Measurements from ENCODE around the gene IL17A. TPM values are rescaled to one million over a fixed set of nuclear protein-coding genes. Genes with fewer than 3 reads are reported as not detected.
A peak's percentile ranks its signal among the peaks of the same experiment; 100 is the strongest.
"Not testable (repeated sequence)": the region's sequence is repeated elsewhere in the genome, so short reads cannot be mapped to it uniquely, and the experiment has no call there.

The IL17A gene
- total RNA-seq, 1 donor from 2014 or later: not detected

DNA sequence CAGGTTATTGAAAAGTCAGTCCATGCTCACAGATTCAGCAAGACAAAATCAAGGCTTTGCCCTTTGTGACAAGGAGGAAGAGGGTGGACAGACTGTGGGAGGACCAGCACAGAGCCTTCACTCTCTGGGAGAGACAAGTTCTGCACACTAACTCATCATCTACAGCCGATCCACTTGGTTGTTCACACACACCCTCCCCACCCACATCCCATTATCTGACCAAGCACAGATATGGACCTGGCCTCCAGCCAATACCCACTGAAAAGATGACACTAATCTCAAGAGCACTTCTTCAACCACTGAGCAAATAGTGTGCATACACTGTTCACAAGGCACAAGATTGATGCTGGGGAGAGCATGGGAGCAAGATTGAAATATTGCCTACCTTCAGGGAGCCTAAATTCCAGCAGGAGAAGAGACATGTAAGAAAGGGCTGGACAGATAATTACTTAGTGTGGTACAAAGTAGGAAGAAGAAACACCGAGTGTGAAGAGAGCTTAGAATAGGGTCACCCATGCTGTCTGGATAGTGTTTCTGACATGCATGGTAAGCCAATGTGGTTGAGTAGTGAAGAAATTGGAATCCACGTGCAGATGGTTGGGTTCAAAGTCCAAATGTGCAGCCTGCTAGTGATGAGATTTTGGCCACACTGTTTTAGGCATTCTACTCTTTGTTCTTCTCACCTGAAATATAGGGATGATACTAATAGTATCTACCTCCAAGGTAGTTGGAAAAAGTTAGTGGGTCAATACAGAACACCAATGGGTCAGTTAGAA is 21.7 kb upstream of the IL17A start:
- DNase-seq: no peak

- no peak for DNase-seq
These were observed 18.9 kb upstream of the IL17A start for GRCh38 chr6:52167267-52167666.

DNA sequence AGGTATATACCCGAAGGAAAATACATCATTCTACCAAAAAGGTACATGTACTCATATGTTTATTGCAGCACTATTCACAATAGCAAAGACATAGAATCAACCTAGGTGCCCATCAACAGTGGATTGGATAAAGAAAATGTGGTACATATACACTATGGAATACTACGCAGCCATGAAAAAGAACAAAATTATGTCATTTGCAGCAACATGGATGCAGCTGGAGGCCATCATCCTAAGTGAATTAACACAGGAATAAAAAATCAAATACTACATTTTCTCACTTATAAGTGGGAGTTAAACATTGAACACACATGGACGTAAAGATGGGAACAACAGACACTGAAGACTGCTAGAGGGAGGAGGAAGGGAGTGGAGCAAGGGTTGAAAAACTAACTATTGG is 17.8 kb upstream of the IL17A start:
- not testable (repeated sequence) for DNase-seq

GRCh38 chr6:52174118-52174517 is 12.1 kb upstream of the IL17A start:
- no peak for DNase-seq

DNA sequence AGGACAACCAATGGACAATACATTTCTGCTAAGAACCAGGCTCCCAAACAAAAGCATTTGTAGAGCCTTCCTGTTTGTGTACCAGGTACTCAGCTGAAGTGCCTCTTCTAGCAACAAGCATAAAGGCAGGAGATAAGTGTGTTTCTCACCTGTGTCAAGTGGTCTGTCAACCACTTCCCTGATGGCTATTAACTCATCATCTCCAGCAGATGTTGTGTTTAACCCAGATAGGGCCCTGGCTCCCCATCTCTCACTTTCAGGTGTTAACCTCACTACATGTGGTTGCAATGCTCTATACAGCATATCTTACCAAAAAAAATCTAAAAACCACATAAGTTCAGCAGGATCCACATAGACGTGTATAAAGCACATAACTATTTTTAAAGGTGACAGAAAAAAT is 9.6 kb upstream of the IL17A start:
- DNase-seq: no peak

DNA sequence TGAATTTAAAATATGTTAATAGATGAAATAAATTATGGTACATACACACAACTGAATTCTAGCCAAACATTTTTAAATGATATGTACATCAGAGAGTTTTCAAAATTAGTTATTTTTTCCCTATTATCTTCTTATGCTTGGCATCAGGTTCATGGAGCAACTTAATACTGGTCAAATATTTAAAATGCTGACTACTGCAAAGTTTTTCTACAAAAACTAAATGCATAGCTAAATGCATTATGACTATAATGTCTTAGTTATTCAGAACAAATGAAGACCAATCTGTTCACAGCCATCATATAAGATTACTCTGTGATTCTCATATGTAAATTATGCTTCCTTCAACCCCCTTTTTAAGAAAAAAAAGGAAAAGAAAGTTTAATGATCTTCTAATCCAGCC is 8.2 kb upstream of the IL17A start:
- DNase-seq: no peak

- DNase-seq: no peak
These were observed 5.2 kb upstream of the IL17A start for GRCh38 chr6:52180787-52181558.

DNA sequence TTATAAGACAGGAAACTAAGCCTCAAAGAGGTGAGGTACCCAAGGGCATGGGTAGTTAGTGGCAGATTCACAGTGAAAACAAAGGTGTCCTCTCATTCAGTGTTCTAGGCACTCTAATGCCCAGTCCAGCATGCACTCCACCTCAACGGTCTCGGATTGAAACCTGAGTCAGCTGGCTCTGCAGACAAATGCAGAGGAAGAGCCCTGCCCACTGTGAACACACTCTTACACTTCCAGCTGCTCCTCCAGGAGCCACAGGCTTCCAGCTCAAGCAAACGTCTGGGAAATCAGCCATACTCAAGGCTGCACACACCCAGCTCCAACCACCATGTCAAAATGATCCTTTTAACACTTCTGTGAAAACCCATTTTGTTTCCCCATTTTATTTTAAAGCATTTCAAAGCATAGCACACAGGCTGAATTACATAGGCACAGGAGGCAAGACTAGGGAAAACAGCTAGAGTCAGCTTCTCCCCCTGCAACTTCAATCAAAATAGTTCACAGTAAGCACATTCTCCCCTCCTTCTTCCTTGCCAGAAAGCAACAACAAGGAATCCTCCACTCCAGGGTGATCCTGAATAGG is 3.0 kb upstream of the IL17A start:
- DNase-seq: no peak

DNA sequence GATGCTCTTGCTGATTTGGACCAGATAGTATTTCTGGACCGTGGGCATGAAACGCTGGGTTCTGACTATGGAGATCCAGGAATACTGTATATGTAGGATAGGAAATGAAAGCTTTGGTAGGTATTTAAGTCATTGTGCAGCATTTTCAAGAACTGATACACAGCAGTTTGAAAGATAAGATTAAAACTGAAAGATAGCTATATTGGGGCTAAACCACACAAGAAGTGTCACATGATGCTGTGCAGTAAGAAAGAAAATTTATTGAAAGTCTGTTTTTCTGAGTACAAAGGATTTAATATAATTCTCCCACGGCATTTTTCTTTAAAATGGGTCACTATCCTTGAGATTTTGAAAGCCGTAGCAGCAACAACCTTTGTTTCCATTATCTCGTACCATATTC is 305 bp downstream of the IL17A start:
- no peak for DNase-seq

DNA sequence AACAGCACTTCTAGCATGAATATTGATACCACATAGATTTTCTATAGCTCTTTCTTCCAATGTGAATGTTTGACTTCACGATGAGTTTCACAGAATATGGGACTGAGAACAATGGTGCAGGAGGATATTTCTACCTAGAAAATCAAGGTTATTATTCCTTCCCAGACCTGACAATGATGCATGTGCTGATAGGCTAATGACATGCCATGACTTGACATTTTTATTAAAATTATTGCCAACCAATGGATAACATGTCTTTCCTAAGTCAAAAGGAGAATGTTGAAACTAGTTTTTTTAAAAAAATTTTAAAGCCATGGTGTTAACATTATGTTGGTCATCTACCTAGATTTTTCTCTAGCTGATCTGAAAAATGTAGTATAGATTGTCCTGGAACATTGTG is 923 bp downstream of the IL17A start:
- no peak for DNase-seq

GRCh38 chr6:52189974-52190373 is 3.8 kb downstream of the IL17A start:
- no peak for DNase-seq

DNA sequence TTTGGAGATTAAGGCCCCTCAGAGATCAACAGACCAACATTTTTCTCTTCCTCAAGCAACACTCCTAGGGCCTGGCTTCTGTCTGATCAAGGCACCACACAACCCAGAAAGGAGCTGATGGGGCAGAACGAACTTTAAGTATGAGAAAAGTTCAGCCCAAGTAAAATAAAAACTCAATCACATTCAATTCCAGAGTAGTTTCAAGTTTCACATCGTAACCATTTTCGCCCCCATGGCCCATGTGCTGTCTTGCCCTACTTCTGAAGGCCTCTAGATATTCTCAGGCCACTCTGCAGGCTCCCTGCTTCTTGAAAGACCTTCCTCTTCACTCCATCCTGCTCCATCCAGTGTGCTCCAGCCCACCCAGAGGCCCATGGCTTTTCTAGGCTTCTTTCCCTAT is 4.2 kb downstream of the IL17A start:
- DNase-seq: no peak

GRCh38 chr6:52191824-52192223 is 5.6 kb downstream of the IL17A start:
- no peak for DNase-seq

DNA sequence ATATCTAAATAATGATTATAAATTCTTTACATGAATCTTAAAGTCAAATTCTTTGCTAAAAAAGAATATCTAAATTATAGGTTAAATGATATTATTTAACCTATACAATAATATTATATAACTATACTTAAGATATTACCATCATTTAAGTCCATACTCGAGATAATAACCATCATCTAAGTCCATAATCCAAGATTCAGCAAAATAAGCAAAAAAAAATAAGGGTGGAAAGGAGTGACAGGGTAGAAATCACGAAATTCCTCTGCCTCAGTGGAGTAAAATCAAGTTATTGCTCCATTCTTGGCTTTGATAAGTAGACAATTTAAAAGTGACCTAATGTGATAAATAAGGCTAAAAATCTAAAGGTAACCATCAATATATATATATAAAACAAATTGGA is 9.7 kb downstream of the IL17A start:
- no peak for DNase-seq

DNA sequence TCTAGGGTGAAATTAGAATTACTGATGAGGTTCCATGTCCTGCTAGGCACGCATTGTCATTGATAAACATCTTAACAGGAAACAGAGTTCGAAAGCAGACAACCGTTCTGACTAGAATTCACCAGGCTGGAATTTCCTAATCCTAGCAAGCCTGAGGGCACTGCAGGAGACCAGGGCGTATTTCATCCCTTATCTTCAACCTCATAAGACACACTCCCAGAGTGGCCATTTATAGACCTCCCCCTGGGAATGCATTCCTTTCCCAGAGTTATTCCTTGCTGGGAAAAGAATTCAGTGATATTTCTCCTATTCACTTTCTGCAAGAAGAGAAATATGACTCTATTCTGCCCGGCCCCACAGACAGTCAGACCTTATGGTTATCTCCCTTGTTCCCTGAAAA is 13.9 kb downstream of the IL17A start:
- not testable (repeated sequence) for DNase-seq

- DNase-seq: no peak
These were observed 14.9 kb downstream of the IL17A start for GRCh38 chr6:52201046-52201445.

- DNase-seq: no peak
These were observed 15.3 kb downstream of the IL17A start for GRCh38 chr6:52201493-52201892.

DNA sequence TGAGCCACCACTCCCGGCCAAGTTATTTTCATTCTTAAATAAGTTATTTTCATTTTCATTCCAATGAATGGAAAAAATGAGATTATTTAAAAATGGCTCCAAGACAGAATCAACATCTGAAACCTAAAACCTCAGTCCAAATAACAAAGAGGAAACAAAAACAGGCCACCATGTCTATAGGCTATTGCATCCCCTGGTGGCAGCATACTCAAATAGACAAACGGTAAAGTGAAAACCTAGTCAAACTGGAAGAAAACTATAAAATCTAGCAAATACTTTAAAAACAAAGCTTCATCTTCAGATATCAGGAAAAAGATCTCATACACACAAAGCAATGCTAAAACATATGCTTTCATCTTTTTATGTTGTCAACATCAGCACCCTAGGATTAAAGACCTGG is 20.9 kb downstream of the IL17A start:
- DNase-seq: no peak

DNA sequence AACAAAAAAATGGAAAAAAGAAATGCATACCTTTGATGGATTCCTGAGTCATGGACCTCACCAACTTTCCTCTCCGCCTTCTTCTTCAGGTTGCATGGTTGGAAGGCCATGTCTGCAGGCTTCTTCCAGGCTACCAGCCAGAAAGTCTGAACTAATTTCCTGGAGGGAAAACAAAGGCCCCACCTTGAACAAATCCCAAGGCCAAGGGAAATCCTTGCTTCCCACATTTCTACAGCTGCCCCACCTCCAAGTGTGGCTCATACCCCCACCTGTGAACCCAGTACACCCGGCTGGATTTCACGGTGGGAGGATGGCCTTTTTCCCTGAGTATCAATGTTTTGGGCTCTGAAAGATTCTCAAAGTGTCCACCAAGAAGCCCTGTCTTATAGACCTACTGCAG is 22.4 kb downstream of the IL17A start:
- peak; percentile 15 for DNase-seq

DNA sequence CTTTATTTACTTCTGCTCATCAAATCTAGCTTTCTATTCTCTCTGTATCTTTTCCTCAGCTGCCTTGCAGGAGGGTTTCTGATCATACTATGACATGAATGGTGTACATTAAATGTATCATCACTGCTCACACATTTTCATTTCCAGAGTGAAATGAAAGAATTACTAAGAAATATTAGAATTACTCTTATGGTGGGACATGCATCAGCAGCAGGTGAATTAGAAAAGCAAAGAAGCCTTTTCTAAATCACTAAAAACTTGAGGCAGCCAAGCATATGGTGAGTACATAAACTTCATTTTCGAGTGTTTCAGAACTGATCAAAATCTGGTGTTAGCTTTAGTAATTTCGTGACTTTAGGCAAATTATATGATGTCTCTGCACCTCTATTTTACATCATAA is 23.6 kb downstream of the IL17A start:
- DNase-seq: no peak

- DNase-seq: no peak
These were observed 24.1 kb downstream of the IL17A start for GRCh38 chr6:52210227-52210626.

DNA sequence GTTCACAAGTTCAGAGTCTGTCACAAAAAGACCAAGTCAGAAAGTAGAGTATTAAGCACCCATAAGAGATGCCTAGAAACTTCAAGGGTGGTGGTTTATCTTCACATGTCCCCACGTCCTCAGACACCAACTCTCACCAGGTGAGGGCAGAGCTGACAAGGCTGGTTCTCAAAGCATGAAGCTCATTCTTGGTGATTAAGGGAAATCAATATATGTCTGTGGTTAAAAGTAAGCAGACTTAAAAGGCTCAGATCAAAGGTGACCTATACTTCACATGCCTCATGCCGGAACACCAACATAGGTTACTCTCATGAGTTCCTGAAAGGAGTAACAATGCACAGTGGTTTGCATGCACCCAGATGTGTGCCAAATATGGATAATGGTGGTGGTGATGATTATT is 27.0 kb downstream of the IL17A start:
- no peak for DNase-seq

DNA sequence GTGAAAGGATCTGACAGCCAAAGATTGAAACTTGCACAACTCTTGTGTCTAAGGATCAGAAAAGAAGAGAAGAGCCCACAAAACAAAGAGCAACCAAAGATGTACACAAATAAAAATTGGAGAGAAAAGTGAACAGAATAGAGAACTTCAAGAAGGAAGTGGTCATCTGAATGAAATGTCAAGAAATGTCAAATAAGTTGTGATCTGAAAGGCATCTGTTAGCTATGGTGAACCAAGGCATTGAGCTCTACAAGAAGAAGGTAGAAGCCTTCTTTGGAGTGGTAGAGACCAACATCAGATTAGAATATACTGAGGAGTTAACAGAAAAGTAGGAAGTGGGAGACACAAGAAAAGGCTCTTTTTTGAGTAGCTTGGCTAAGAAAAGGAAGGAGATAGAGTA is 29.6 kb downstream of the IL17A start:
- DNase-seq: no peak

All from dermis blood vessel endothelial cell (primary cell).